ENCODE results near the gene EMILIN2.

EMILIN2 gene

GRCh38 chr18:2879889-2880288 lies 33.1 kb downstream of the EMILIN2 start:
- no peak for DNase-seq

GRCh38 chr18:2880473-2880872 lies 33.7 kb downstream of the EMILIN2 start:
- no peak for DNase-seq

GRCh38 chr18:2881088-2881839 lies 34.5 kb downstream of the EMILIN2 start:
- no peak for DNase-seq

- no peak for DNase-seq
These were observed 35.0 kb downstream of the EMILIN2 start for GRCh38 chr18:2881840-2882195.

GRCh38 chr18:2882201-2882600 lies 35.4 kb downstream of the EMILIN2 start:
- no peak for DNase-seq

GRCh38 chr18:2883076-2883735 lies 36.4 kb downstream of the EMILIN2 start:
- peak; percentile 68 for DNase-seq

GRCh38 chr18:2884706-2885285 lies 38.0 kb downstream of the EMILIN2 start:
- DNase-seq = no peak

- DNase-seq = no peak
These were observed 40.7 kb downstream of the EMILIN2 start for GRCh38 chr18:2887470-2887869.

- DNase-seq = no peak
These were observed 43.0 kb downstream of the EMILIN2 start for GRCh38 chr18:2889761-2890192.

- no peak for DNase-seq
These were observed 43.8 kb downstream of the EMILIN2 start for GRCh38 chr18:2890606-2891005.

GRCh38 chr18:2891526-2892431 lies 45.0 kb downstream of the EMILIN2 start:
- peak; percentile 25 for DNase-seq

GRCh38 chr18:2893056-2893455 lies 46.2 kb downstream of the EMILIN2 start:
- no peak for DNase-seq

GRCh38 chr18:2893676-2894075 lies 46.9 kb downstream of the EMILIN2 start:
- no peak for DNase-seq

GRCh38 chr18:2894131-2894840 lies 47.5 kb downstream of the EMILIN2 start:
- no peak for DNase-seq

GRCh38 chr18:2894841-2895370 lies 48.1 kb downstream of the EMILIN2 start:
- no peak for DNase-seq

- no peak for DNase-seq
These were observed 48.6 kb downstream of the EMILIN2 start for GRCh38 chr18:2895391-2895790.

GRCh38 chr18:2896990-2897389 lies 50.2 kb downstream of the EMILIN2 start:
- no peak for DNase-seq

GRCh38 chr18:2897448-2898185 lies 50.8 kb downstream of the EMILIN2 start:
- no peak for DNase-seq

- DNase-seq = no peak
These were observed 51.4 kb downstream of the EMILIN2 start for GRCh38 chr18:2898186-2898640.

- DNase-seq = no peak
These were observed 54.0 kb downstream of the EMILIN2 start for GRCh38 chr18:2900684-2901422.

Measured in activated CD4-positive, alpha-beta T cell treated with anti-CD3 and anti-CD28 coated beads for 48 hours (primary cell).